GM13977 (cell line): Measurements from ENCODE around the gene FCRL2.
"Not testable (repeated sequence)": the region's sequence is repeated elsewhere in the genome, so short reads cannot be mapped to it uniquely, and the experiment has no call there.

Source experiments
- DNase-seq: peaks from one replicate; pipeline ENCODE4 v3.0.0; 2012; ENCODE audit warnings: low spot score
- CTCF ChIP-seq: IDR thresholded peaks from 2 replicates; pipeline ENCODE4 v1.5.1; 2012; ENCODE audit warnings: mild to moderate bottlenecking, control low read depth; ENCODE audit not compliant: insufficient read depth; ENCODE audit errors: extremely low read depth, missing control alignments
- in situ Hi-C: fragments of 300-500 bp; cut with MboI; formaldehyde crosslinking; loops from one replicate; pipeline ENCODE4 v1.12.0; 2022; ENCODE audit warnings: low sequenced_read_pairs, low pct_unique_long_range_greater_than_20kb, mixed read lengths, inconsistent platforms; ENCODE audit not compliant: unreplicated experiment

FCRL2 gene

DNA sequence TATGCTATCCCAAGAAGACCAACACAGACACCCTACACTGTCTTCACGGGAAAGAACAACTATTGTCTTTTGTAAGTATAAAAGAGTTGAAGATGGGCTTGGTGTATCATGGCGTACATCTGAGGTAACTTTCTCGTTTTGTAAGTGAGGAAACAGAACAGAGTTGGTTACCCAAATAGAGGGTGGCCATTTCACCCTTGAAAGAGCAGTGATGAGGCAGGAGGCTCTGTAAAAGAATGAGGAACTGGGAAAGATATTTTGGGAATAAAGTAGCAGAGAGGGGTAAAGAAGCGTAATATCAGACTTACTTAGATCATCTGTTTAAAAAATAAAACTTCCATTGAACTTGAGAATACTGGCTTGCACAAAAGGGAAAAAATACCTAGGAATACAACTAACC, 18.9 kb downstream of the FCRL2 start:
- no peak for TF ChIP-seq CTCF
- DNase-seq: no peak
- in situ Hi-C loops: no loop called here

DNA sequence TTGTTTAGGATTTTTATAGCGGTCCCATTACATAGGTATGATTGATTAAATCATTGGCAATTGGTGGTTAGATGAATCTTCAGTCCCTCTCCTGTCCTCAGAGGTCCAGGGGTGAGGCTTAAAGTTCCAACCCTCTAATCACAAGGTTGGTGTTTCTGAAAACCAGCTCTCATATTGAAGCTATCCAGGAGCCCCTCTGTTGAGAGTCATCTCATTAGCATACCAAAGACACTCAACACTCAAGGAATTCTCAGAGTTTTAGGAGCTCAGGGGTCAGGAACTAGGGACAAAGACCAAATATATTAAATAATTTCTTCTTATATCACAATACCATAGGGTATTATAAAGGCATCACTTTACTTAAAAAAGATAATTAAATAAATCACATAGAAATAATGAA, 23.3 kb downstream of the FCRL2 start:
- DNase-seq: no peak
- in situ Hi-C loops: no loop called here
- no peak for TF ChIP-seq CTCF

GRCh38 chr1:157751283-157751682, 25.6 kb downstream of the FCRL2 start:
- in situ Hi-C loops: no loop called here
- TF ChIP-seq CTCF: no peak
- no peak for DNase-seq

DNA sequence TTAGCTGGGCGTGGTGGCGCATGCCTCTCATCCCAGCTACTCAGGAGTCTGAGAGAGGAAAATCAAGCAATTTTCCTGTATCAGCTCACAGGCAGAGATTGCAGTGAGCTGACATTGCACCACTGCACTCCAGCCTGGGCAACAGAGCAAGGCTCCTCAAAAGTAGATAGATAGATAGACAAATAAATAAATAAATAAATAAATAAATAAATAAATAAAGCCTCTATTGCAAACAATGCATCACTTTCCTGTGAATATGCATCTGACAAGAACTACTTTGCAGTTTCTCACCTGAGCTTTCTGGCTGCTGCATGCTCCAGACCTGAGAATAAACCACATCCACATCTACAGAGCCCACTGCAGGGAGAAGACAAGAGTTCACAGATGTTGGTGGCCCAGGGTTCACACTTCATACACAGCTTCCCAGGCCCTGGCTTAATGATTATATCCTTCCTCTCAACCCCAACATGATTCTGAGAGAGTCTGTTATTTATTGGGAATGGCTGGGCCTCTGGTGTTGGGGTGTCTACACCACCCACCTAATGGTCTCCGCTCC, 28.6 kb downstream of the FCRL2 start:
- DNase-seq: no peak
- in situ Hi-C loops: no loop called here
- no peak for TF ChIP-seq CTCF

DNA sequence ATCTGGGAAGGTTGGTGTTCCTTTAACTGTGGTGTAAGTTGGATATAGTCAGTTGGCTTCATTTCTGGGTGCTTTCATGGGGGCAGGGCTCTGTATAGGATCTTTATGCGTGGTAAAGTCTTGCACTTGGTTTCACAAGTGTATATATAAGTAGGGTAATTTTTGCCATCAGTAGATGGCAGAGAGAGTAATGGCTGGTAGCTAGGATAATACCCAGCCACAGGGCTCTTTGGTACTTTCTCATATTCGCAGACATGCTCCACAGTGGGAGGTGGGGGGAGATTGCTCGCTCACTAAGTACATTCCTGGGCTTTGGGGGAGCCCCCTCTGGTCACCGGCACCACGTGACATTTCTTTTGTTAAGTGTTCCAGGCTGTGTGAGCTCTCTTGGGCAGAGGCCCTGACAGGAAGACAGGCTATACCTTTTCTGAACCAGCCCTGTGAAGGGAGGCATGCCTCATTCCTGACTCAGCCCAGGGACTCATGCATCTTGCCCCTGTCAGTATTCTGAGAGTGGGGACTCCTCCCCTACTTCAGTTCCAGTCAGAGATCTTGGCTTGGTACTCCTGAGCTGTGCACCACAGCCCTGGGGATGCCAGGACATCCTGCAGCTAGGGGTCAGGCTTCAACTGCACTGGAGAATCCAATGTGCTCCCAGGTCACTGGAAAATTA, 37.6 kb downstream of the FCRL2 start:
- in situ Hi-C loops: no loop called here

GRCh38 chr1:157735991-157736390, 40.9 kb downstream of the FCRL2 start:
- in situ Hi-C loops: not testable (repeated sequence)

More for the DNA sequence above, 37.6 kb downstream of the FCRL2 start:
- no peak for TF ChIP-seq CTCF
- no peak for DNase-seq

GRCh38 chr1:157734321-157734720, 42.6 kb downstream of the FCRL2 start:
- in situ Hi-C loops: no loop called here
- DNase-seq: no peak
- no peak for TF ChIP-seq CTCF

More at GRCh38 chr1:157735991-157736390, 40.9 kb downstream of the FCRL2 start:
- DNase-seq: not testable (repeated sequence)
